Keratinocyte (primary cell): ENCODE results near the gene SIGLEC1. TPM values are rescaled to one million over a fixed set of nuclear protein-coding genes. Genes with fewer than 3 reads are reported as not detected.

ENCODE experiments used
- DNase-seq: peaks from one replicate; pipeline ENCODE4 v3.0.0-alpha.2; 2011; ENCODE audit warnings: low read depth, missing footprints, low spot score
- FAIRE-seq: peaks from 2 replicates; lab custom pipeline; 2011; peaks lifted over from hg19 to GRCh38; lab: Jason Lieb, UNC
- H2AFZ ChIP-seq: 2 replicates; pipeline ENCODE4 v1.6.0; 2012; ENCODE audit warnings: low read length, control low read depth, inconsistent platforms; ENCODE audit not compliant: control insufficient read depth
- H3K27ac ChIP-seq: 2 replicates; pipeline ENCODE4 v1.5.1; 2011; ENCODE audit warnings: low read length; ENCODE audit not compliant: control insufficient read depth, insufficient read depth
- H3K27me3 ChIP-seq: 3 replicates; pipeline ENCODE4 v1.6.0; 2011; ENCODE audit warnings: low read length; ENCODE audit not compliant: control insufficient read depth, insufficient read depth; ENCODE audit errors: extremely low read depth
- H3K36me3 ChIP-seq, 2 experiments: 2 replicates in 1 of 2; 3 replicates in 1 of 2; pipeline ENCODE4 v1.5.1; 2011; ENCODE audit warnings: low read length in 2 of 2, mild to moderate bottlenecking in 1 of 2; ENCODE audit not compliant: control insufficient read depth in 2 of 2, insufficient read depth in 2 of 2; ENCODE audit errors: extremely low read depth in 1 of 2
- H3K4me1 ChIP-seq: 3 replicates; pipeline ENCODE4 v1.5.1; 2011; ENCODE audit warnings: low read length; ENCODE audit not compliant: control insufficient read depth, insufficient read depth; ENCODE audit errors: extremely low read depth
- H3K4me2 ChIP-seq: 3 replicates; pipeline ENCODE4 v1.6.0; 2011; ENCODE audit warnings: low read depth, low read length; ENCODE audit not compliant: control insufficient read depth, insufficient read depth; ENCODE audit errors: extremely low read depth
- H3K4me3 ChIP-seq, 3 experiments: fragments of 200-600 bp in 1 of 3; sonication (generic) in 1 of 3; 2 replicates in 2 of 3; 3 replicates in 1 of 3; pipeline ENCODE4 v1.5.1; 2011 to 2016; ENCODE audit warnings: low read length in 3 of 3, mild to moderate bottlenecking in 3 of 3, control low read depth in 2 of 3, inconsistent platforms in 1 of 3, low read depth in 1 of 3, mixed read lengths in 1 of 3, mixed run types in 1 of 3, moderate library complexity in 1 of 3; ENCODE audit not compliant: control insufficient read depth in 2 of 3, insufficient read depth in 2 of 3; ENCODE audit errors: extremely low read depth in 1 of 3
- H3K79me2 ChIP-seq: 2 replicates; pipeline ENCODE4 v1.6.0; 2012; ENCODE audit warnings: low read length; ENCODE audit not compliant: control insufficient read depth, insufficient read depth
- H3K9ac ChIP-seq: 3 replicates; pipeline ENCODE4 v1.6.0; 2011; ENCODE audit warnings: low read length; ENCODE audit not compliant: control insufficient read depth, insufficient read depth; ENCODE audit errors: extremely low read depth
- H3K9me1 ChIP-seq: 3 replicates; pipeline ENCODE4 v1.6.0; 2011; ENCODE audit warnings: low read length; ENCODE audit not compliant: control insufficient read depth, insufficient read depth; ENCODE audit errors: extremely low read depth
- H3K9me3 ChIP-seq: 2 replicates; pipeline ENCODE4 v1.5.1; 2012; ENCODE audit warnings: low read depth, low read length; ENCODE audit not compliant: control insufficient read depth
- H4K20me1 ChIP-seq: 3 replicates; pipeline ENCODE4 v1.6.0; 2011; ENCODE audit warnings: low read length; ENCODE audit not compliant: control insufficient read depth, insufficient read depth; ENCODE audit errors: extremely low read depth
- EZH2 ChIP-seq: IDR thresholded peaks from one replicate; pipeline ENCODE4 v1.6.1; 2012; ENCODE audit warnings: inconsistent platforms, mild to moderate bottlenecking, low read length, moderate library complexity
- dilution Hi-C: fragments of 300-500 bp; cut with MboI; formaldehyde crosslinking; loops from one replicate; pipeline ENCODE4 v1.7.0; 2020; ENCODE audit warnings: low sequenced_read_pairs; ENCODE audit not compliant: extremely low pct_ligation_motif_present
- polyA plus RNA-seq, 5 experiments: library from polyadenylated mRNA; depleted of rRNA in 3 of 5; stranded (reverse) in 3 of 5; stranded (forward) in 1 of 5; unstranded in 1 of 5; fragments of >200 nt; gene quantifications; 1 replicate in 1 of 5; 2 replicates in 3 of 5; 3 replicates in 1 of 5; pipeline versions ENCODE4 v1.2.1 to v1.2.3, GENCODE V29; 2011 to 2012; ENCODE audit warnings: missing spikeins in 2 of 5, low read depth in 1 of 5, low replicate concordance in 1 of 5
- TF ChIP-seq, protein P1 (sequence below), 3 experiments: IDR thresholded peaks in 1 of 3; conservative IDR thresholded peaks in 1 of 3; optimal IDR thresholded peaks in 1 of 3; 2 replicates in 2 of 3; 3 replicates in 1 of 3; pipeline versions ENCODE3 to v1.5.1; 2011; ENCODE audit warnings: low read length in 3 of 3, mild to moderate bottlenecking in 3 of 3, moderate library complexity in 2 of 3, control low read depth in 1 of 3, inconsistent platforms in 1 of 3; ENCODE audit not compliant: insufficient read depth in 2 of 3; ENCODE audit errors: extremely low read depth in 1 of 3

SIGLEC1 gene
- polyA plus RNA-seq, 1 donor (not counting 4 experiments of a cell fraction or from before 2014, with no cell fraction given) = not detected

DNA sequence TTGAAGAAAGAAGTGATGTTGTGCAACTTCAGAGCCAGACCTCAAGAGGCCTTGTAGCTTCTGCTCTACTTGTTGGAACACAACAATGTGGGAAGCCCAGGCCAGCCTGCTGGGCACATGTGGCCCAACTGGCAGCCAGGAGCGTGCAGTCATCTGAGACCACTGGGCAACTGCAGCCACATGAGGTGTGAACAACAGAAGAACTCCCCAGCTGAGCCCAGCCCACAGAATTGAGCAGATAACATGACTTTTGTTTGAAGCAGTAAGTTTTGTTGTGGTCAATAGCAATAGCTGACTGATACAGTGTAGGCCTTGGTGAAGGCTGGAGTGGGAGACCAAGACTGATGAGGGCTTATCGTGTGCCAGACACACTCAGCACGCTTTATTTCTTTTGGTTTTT, 22.0 kb downstream of the SIGLEC1 start:
- Histone ChIP-seq H3K9me1 (no peaks in the 10 kb centered on the region), H3K79me2 (no peaks in the 10 kb centered on the region), H3K4me1 (no peaks in the 10 kb centered on the region), H3K9me3 (no peaks in the 10 kb centered on the region), H3K27ac (no peak overlapping the region), H3K9ac (no peak overlapping the region), H3K36me3 (no peaks in the 10 kb centered on the region), H2AFZ (no peak overlapping the region), H3K27me3 (peaks cover 8% of the 10 kb centered on the region), H3K4me2 (no peak overlapping the region), H4K20me1 (no peaks in the 10 kb centered on the region), H3K4me3 (no peak overlapping the region)
- FAIRE-seq = no peak
- dilution Hi-C loops = no loop called here
- DNase-seq = no peak
- TF ChIP-seq, protein P1, sequence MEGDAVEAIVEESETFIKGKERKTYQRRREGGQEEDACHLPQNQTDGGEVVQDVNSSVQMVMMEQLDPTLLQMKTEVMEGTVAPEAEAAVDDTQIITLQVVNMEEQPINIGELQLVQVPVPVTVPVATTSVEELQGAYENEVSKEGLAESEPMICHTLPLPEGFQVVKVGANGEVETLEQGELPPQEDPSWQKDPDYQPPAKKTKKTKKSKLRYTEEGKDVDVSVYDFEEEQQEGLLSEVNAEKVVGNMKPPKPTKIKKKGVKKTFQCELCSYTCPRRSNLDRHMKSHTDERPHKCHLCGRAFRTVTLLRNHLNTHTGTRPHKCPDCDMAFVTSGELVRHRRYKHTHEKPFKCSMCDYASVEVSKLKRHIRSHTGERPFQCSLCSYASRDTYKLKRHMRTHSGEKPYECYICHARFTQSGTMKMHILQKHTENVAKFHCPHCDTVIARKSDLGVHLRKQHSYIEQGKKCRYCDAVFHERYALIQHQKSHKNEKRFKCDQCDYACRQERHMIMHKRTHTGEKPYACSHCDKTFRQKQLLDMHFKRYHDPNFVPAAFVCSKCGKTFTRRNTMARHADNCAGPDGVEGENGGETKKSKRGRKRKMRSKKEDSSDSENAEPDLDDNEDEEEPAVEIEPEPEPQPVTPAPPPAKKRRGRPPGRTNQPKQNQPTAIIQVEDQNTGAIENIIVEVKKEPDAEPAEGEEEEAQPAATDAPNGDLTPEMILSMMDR (optimal IDR thresholded peaks at IDR 0.05 in 1 of 3, IDR thresholded peaks at IDR 0.05 in 1 of 3, conservative IDR thresholded peaks at IDR 0.05 in 1 of 3; ENCODE audit: extremely low read depth in 1 of 3, insufficient read depth in 2 of 3, low read length in 3 of 3) = no peak
- TF ChIP-seq EZH2 = no peak

DNA sequence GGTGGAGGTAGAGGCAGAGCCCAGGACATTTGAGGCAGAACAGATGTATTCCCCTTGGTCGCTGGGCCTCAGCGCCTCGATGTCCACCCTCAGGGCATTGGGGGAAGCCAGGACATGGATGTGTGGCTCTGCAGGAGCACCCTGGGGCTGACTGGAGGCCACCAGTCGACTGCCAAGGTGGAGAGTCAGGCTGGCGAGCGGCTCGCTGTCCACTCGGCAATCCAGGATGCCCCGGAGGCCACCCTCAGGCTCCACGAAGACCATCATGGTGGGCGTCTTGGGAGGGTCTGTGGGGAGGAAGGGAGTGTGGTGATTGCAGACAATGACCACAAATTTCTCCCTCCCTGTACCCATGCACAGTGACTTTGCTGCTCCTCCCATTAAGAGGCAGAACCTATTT, 22.4 kb downstream of the SIGLEC1 start:
- no peak for DNase-seq
- TF ChIP-seq, protein P1 (optimal IDR thresholded peaks at IDR 0.05 in 1 of 3, IDR thresholded peaks at IDR 0.05 in 1 of 3, conservative IDR thresholded peaks at IDR 0.05 in 1 of 3; ENCODE audit: extremely low read depth in 1 of 3, insufficient read depth in 2 of 3, low read length in 3 of 3) = no peak
- TF ChIP-seq EZH2 = no peak
- Histone ChIP-seq H3K27ac (no peak overlapping the region), H3K36me3 (no peaks in the 10 kb centered on the region), H3K9me1 (no peaks in the 10 kb centered on the region), H2AFZ (no peak overlapping the region), H3K79me2 (no peaks in the 10 kb centered on the region), H3K4me2 (no peak overlapping the region), H3K4me1 (no peaks in the 10 kb centered on the region), H3K9ac (no peak overlapping the region), H4K20me1 (no peaks in the 10 kb centered on the region), H3K27me3 (peaks cover 8% of the 10 kb centered on the region), H3K4me3 (no peak overlapping the region), H3K9me3 (no peaks in the 10 kb centered on the region)
- dilution Hi-C loops = no loop called here
- no peak for FAIRE-seq
